Right lobe of liver (tissue), 4 donors: Measurements from ENCODE around the gene PDCD1.
"Not testable (repeated sequence)": the region's sequence is repeated elsewhere in the genome, so short reads cannot be mapped to it uniquely, and the experiment has no call there.

ENCODE experiments used
- CTCF ChIP-seq, 4 donors: fragments of 200-600 bp in 3 of 4; fragments of 450-650 bp in 1 of 4; IDR thresholded peaks; one replicate each; pipeline versions ENCODE4 v1.5.1 to v1.8.0; 2016 to 2022; ENCODE audit warnings: antibody characterized with exemption in 4 of 4, mild to moderate bottlenecking in 2 of 4
- POLR2A ChIP-seq: fragments of 450-650 bp; IDR thresholded peaks from one replicate; pipeline ENCODE4 v1.6.1; 2017; ENCODE audit warnings: antibody characterized with exemption, mild to moderate bottlenecking
- donor health status: DM: no; HTN: no; CAD: no.
- donor health status: DM: no; HTN: no; CAD: no.
- donor health status: DM: no; HTN: yes; CAD: no.

GRCh38 chr2:241875754-241876527, 17.2 kb upstream of the PDCD1 start:
- peak in 3 of 4 donors; percentile 41 to 64 (median 42) for TF ChIP-seq CTCF (IDR thresholded peaks at IDR 0.05)
- TF ChIP-seq POLR2A, result not testable (repeated sequence)
